Aorta (tissue), 5 donors: ENCODE measurements around the gene RXYLT1. TPM values are rescaled to one million over a fixed set of nuclear protein-coding genes. Genes with fewer than 3 reads are reported as not detected.

ENCODE experiments used
- ATAC-seq: fragments of 200-7000 bp; cut with Tn5 transposase; one replicate; pipeline ENCODE4 v1.9.1; 2022; ENCODE audit warnings: moderate library complexity; ENCODE audit not compliant: low FRiP score
- DNase-seq, 2 donors: peaks; one replicate each; pipeline ENCODE4 v3.0.0-alpha.2; 2020
- H3K27ac ChIP-seq, 2 donors: one replicate each; pipeline ENCODE4 v1.5.1; 2013; ENCODE audit warnings: low read length in 2 of 2, mild to moderate bottlenecking in 2 of 2, moderate library complexity in 2 of 2, control low read depth in 1 of 2, inconsistent platforms in 1 of 2, low read depth in 1 of 2
- H3K27me3 ChIP-seq, 2 donors: one replicate each; pipeline ENCODE4 v1.6.1; 2013; ENCODE audit warnings: control low read depth in 1 of 2, low read length in 1 of 2, mild to moderate bottlenecking in 1 of 2, moderate library complexity in 1 of 2; ENCODE audit not compliant: insufficient read depth in 2 of 2, control insufficient read depth in 1 of 2
- H3K36me3 ChIP-seq, 2 donors: one replicate each; pipeline ENCODE4 v1.6.1; 2013; ENCODE audit warnings: control low read depth in 1 of 2, low read length in 1 of 2, mild to moderate bottlenecking in 1 of 2; ENCODE audit not compliant: insufficient read depth in 2 of 2, control insufficient read depth in 1 of 2
- H3K4me1 ChIP-seq, 2 donors: one replicate each; pipeline ENCODE4 v1.6.1; 2013; ENCODE audit warnings: low read length in 2 of 2, control low read depth in 1 of 2, mild to moderate bottlenecking in 1 of 2, moderate library complexity in 1 of 2; ENCODE audit not compliant: insufficient read depth in 2 of 2, control insufficient read depth in 1 of 2
- H3K4me3 ChIP-seq, 2 donors: one replicate each; pipeline ENCODE4 v1.5.1; 2013; ENCODE audit warnings: low read length in 2 of 2, control low read depth in 1 of 2, mild to moderate bottlenecking in 1 of 2
- H3K9me3 ChIP-seq: one replicate; pipeline ENCODE4 v1.6.1; 2013; ENCODE audit warnings: mild to moderate bottlenecking, low read length; ENCODE audit not compliant: control insufficient read depth
- WGBS, 2 donors: extraction: QIAGEN DNeasy Blood & Tissue Kit; methylation state at CpG; one replicate each; pipeline ENCODE4 v1.1.7; 2013; 5-methylcytosine and 5-hydroxymethylcytosine counted together
- intact Hi-C, 2 donors: fragments of 100-400 bp; cut with DNase I; formaldehyde crosslinking; loops; one replicate each; pipeline versions ENCODE4 v1.14.2 to v1.15.0; 2022
- polyA plus RNA-seq, 2 donors: library from polyadenylated mRNA; stranded (reverse); fragments of 200-250 nt; gene quantifications; one replicate each; pipeline ENCODE4 v1.2.3, GENCODE V29; 2013
- total RNA-seq, 2 donors: library from RNA; stranded (reverse); fragmentation: NEBNext Ultra II Directional; extraction: Animal tissue kit (Norgen Biotek cat#: 25700); gene quantifications; one replicate each; pipeline ENCODE4 v1.2.1, GENCODE V29; 2021
- donor health status: healthy with polysubstance abuse.
- donor health status: Bipolar disorder and iron deficiency.
- donor health status: DM: no; HTN: no; CAD: no.
- donor health status: DM: no; HTN: no; CAD: no.
- donor health status: DM: yes; HTN: yes; CAD: no.

The RXYLT1 gene
- total and polyA plus RNA-seq, 4 donors, result 6.9 to 16.5 (median 12.9) TPM

GRCh38 chr12:63787306-63787705 lies 7.6 kb downstream of the RXYLT1 start:
- no peak overlapping the region for H3K27ac ChIP-seq
- no peaks in the 10 kb centered on the region for H3K4me1 ChIP-seq
- no peak for DNase-seq
- no peak for ATAC-seq
- WGBS, 2 donors, result 93 to 98% methylated on average over 3 of the region's 3 CpGs
- no peak overlapping the region for H3K4me3 ChIP-seq
- peaks cover 2 to 6% of the 10 kb centered on the region in 2 donors for H3K36me3 ChIP-seq
- intact Hi-C loops, result no loop called here
- no peaks in the 10 kb centered on the region for H3K27me3 ChIP-seq
- no peaks in the 10 kb centered on the region for H3K9me3 ChIP-seq

GRCh38 chr12:63790608-63790945 lies 10.9 kb downstream of the RXYLT1 start:
- Histone ChIP-seq H3K4me3 (no peak overlapping the region), H3K4me1 (no peaks in the 10 kb centered on the region), H3K9me3 (no peaks in the 10 kb centered on the region), H3K36me3 (peaks cover 0 to 2% of the 10 kb centered on the region in 2 donors), H3K27ac (no peak overlapping the region), H3K27me3 (no peaks in the 10 kb centered on the region)
- intact Hi-C loops, result no loop called here
- no peak for DNase-seq
- ATAC-seq, result no peak
- 95 to 96% methylated on average over 4 of the region's 4 CpGs for whole genome bisulfite sequencing, 2 donors

- Histone ChIP-seq H3K36me3 (peaks cover 0 to 2% of the 10 kb centered on the region in 2 donors), H3K27me3 (no peaks in the 10 kb centered on the region), H3K4me3 (no peak overlapping the region), H3K9me3 (no peaks in the 10 kb centered on the region), H3K27ac (no peak overlapping the region), H3K4me1 (no peaks in the 10 kb centered on the region)
- no peak for DNase-seq
- WGBS, 2 donors, result 67 to 82% methylated on average over 3 of the region's 3 CpGs
- intact Hi-C loops, result no loop called here
- ATAC-seq, result no peak
Observed at GRCh38 chr12:63792338-63792737, 12.6 kb downstream of the RXYLT1 start.

GRCh38 chr12:63795032-63795687 lies 15.5 kb downstream of the RXYLT1 start:
- 87 to 89% methylated on average over 10 of the region's 10 CpGs for WGBS, 2 donors
- no peaks in the 10 kb centered on the region for H3K4me1 ChIP-seq
- no peak overlapping the region for H3K4me3 ChIP-seq

GRCh38 chr12:63795944-63796343 lies 16.2 kb downstream of the RXYLT1 start:
- DNase-seq, result no peak
- H3K36me3 ChIP-seq, result peaks cover 0 to 2% of the 10 kb centered on the region in 2 donors
- intact Hi-C loops, result no loop called here
- H3K4me1 ChIP-seq, result no peaks in the 10 kb centered on the region
- WGBS, 2 donors, result 90 to 91% methylated on average over 6 of the region's 6 CpGs
- no peaks in the 10 kb centered on the region for H3K27me3 ChIP-seq
- H3K9me3 ChIP-seq, result no peaks in the 10 kb centered on the region
- no peak overlapping the region for H3K4me3 ChIP-seq
- no peak for ATAC-seq
- H3K27ac ChIP-seq, result no peak overlapping the region

More at GRCh38 chr12:63795032-63795687, 15.5 kb downstream of the RXYLT1 start:
- intact Hi-C loops, result no loop called here
- no peaks in the 10 kb centered on the region for H3K9me3 ChIP-seq
- no peaks in the 10 kb centered on the region for H3K27me3 ChIP-seq
- DNase-seq, result no peak
- H3K27ac ChIP-seq, result no peak overlapping the region
- no peak for ATAC-seq
- peaks cover 0 to 2% of the 10 kb centered on the region in 2 donors for H3K36me3 ChIP-seq

GRCh38 chr12:63802012-63802608 lies 22.4 kb downstream of the RXYLT1 start:
- WGBS, 2 donors, result 55 to 56% methylated on average over 6 of the region's 6 CpGs
- no peak overlapping the region for H3K4me3 ChIP-seq
- no peak overlapping the region for H3K27ac ChIP-seq
- no peak for ATAC-seq
- H3K27me3 ChIP-seq, result no peaks in the 10 kb centered on the region
- no peaks in the 10 kb centered on the region for H3K4me1 ChIP-seq
- intact Hi-C loops, result loop anchor here (5.0 to 10.0 kb wide), 3 partner anchors 137 to 700 kb away; partner anchors contain the start of gene DPY19L2 (in 1 of the 2)
- H3K9me3 ChIP-seq, result no peaks in the 10 kb centered on the region
- no peaks in the 10 kb centered on the region for H3K36me3 ChIP-seq
- DNase-seq, result no peak

- intact Hi-C loops, result loop anchor here (5.0 to 10.0 kb wide), 3 partner anchors 140 to 702 kb away; partner anchors contain the start of gene DPY19L2 (in 1 of the 2)
- Histone ChIP-seq H3K36me3 (peaks cover 0 to 3% of the 10 kb centered on the region in 2 donors), H3K27ac (no peak overlapping the region), H3K9me3 (no peaks in the 10 kb centered on the region), H3K4me3 (no peak overlapping the region), H3K4me1 (no peaks in the 10 kb centered on the region), H3K27me3 (no peaks in the 10 kb centered on the region)
- ATAC-seq (no peak), DNase-seq (no peak)
- 90 to 93% methylated on average over 2 of the region's 2 CpGs for WGBS, 2 donors
Observed at GRCh38 chr12:63804746-63805145, 25.0 kb downstream of the RXYLT1 start.

GRCh38 chr12:63805704-63806672 lies 26.3 kb downstream of the RXYLT1 start:
- peaks cover 0 to 3% of the 10 kb centered on the region in 2 donors for H3K36me3 ChIP-seq
- no peak for DNase-seq
- no peak for ATAC-seq
- H3K27me3 ChIP-seq, result no peaks in the 10 kb centered on the region
- no peaks in the 10 kb centered on the region for H3K9me3 ChIP-seq
- no peak overlapping the region for H3K27ac ChIP-seq
- H3K4me3 ChIP-seq, result no peak overlapping the region
- no peaks in the 10 kb centered on the region for H3K4me1 ChIP-seq
- intact Hi-C loops, result loop anchor here (10.0 kb wide), 2 partner anchors 141 to 701 kb away; partner anchors contain the start of gene DPY19L2 (in 1 of the 2)
- WGBS, 2 donors, result 71 to 74% methylated on average over 3 of the region's 3 CpGs
